IMR-90 (cell line): Measurements from ENCODE around the gene ABHD6. TPM values are rescaled to one million over a fixed set of nuclear protein-coding genes. Genes with fewer than 3 reads are reported as not detected.

Experiments
- ATAC-seq: fragments of 200-7000 bp; cut with Tn5 transposase; 2 replicates; pipeline ENCODE4 v1.9.1; 2020; ENCODE audit warnings: low read depth, mild to moderate bottlenecking, moderate library complexity
- BruUV-seq: library from RNA; stranded (reverse); fragments of 400-500 nt; replicated peaks from 2 replicates; lab custom pipeline; 2021; lab: Mats Ljungman, UMichigan
- CTCF ChIA-PET: fragments of 300-600 bp; formaldehyde crosslinking; extraction: SDS; loops from one replicate; lab custom pipeline; 2021; ENCODE audit warnings: antibody characterized with exemption; lab: Yijun Ruan, JAX
- POLR2A ChIA-PET: fragments of 300-600 bp; sonication (Branson Sonifier 250); formaldehyde crosslinking; loops from one replicate; lab custom pipeline; 2022; ENCODE audit warnings: antibody characterized with exemption; ENCODE audit not compliant: unreplicated experiment; lab: Charles Lee
- DNase-seq: peaks from one replicate; pipeline ENCODE4 v3.0.0; 2013
- H2AFZ ChIP-seq: replicated peaks from 2 replicates; pipeline ENCODE3; 2013; ENCODE audit warnings: low read length, mild to moderate bottlenecking; ENCODE audit not compliant: poor library complexity
- H2AK5ac ChIP-seq: 2 replicates; pipeline ENCODE4 v1.6.1; 2013; ENCODE audit warnings: low read depth, low read length, inconsistent platforms
- H2AK9ac ChIP-seq: replicated peaks from 2 replicates; pipeline ENCODE3; 2013; ENCODE audit warnings: mild to moderate bottlenecking, low read depth, low read length, moderate library complexity; ENCODE audit not compliant: poor library complexity
- H2BK120ac ChIP-seq: 2 replicates; pipeline ENCODE4 v1.6.1; 2013; ENCODE audit warnings: low read depth, low read length, inconsistent platforms
- H2BK15ac ChIP-seq: 3 replicates; pipeline ENCODE4 v1.6.1; 2013; ENCODE audit warnings: low read depth, low read length, inconsistent platforms
- H2BK20ac ChIP-seq: 2 replicates; pipeline ENCODE4 v1.6.1; 2013; ENCODE audit warnings: low read depth, mild to moderate bottlenecking, inconsistent platforms, low read length, moderate library complexity
- H2BK5ac ChIP-seq: 2 replicates; pipeline ENCODE4 v1.6.1; 2013; ENCODE audit warnings: mild to moderate bottlenecking, low read depth, low read length, inconsistent platforms; ENCODE audit not compliant: poor library complexity, severe bottlenecking
- H3K14ac ChIP-seq: replicated peaks from 2 replicates; pipeline ENCODE4 v1.6.1; 2013; ENCODE audit warnings: low read depth, low read length, inconsistent platforms
- H3K18ac ChIP-seq: 2 replicates; pipeline ENCODE4 v1.6.1; 2013; ENCODE audit warnings: low read depth, low read length, control low read depth
- H3K23ac ChIP-seq: 2 replicates; pipeline ENCODE4 v1.6.1; 2013; ENCODE audit warnings: low read depth, low read length, inconsistent platforms
- H3K27ac ChIP-seq: 2 replicates; pipeline ENCODE4 v1.5.1; 2013; ENCODE audit warnings: mild to moderate bottlenecking, control low read depth, low read length; ENCODE audit not compliant: insufficient read depth
- H3K27me3 ChIP-seq: 2 replicates; pipeline ENCODE4 v1.6.1; 2013; ENCODE audit warnings: low read length; ENCODE audit not compliant: control insufficient read depth, insufficient read depth
- H3K36me3 ChIP-seq: 2 replicates; pipeline ENCODE4 v1.6.1; 2013; ENCODE audit warnings: low read length, mixed read lengths; ENCODE audit not compliant: control insufficient read depth, insufficient read depth
- H3K4ac ChIP-seq: 2 replicates; pipeline ENCODE4 v1.6.1; 2013; ENCODE audit warnings: low read depth, low read length, inconsistent platforms
- H3K4me1 ChIP-seq: 2 replicates; pipeline ENCODE4 v1.6.1; 2013; ENCODE audit warnings: low read length, mixed read lengths; ENCODE audit not compliant: control insufficient read depth, insufficient read depth
- H3K4me2 ChIP-seq: 2 replicates; pipeline ENCODE4 v1.6.1; 2013; ENCODE audit warnings: low read depth, mild to moderate bottlenecking, control low read depth, low read length, moderate library complexity
- H3K4me3 ChIP-seq: 2 replicates; pipeline ENCODE4 v1.5.1; 2013; ENCODE audit warnings: low read depth, mild to moderate bottlenecking, control low read depth, low read length, moderate library complexity; ENCODE audit not compliant: insufficient read depth
- H3K56ac ChIP-seq: 2 replicates; pipeline ENCODE4 v1.6.1; 2013; ENCODE audit warnings: low read length, inconsistent platforms; ENCODE audit not compliant: insufficient read depth; ENCODE audit errors: extremely low read depth
- H3K79me1 ChIP-seq, 2 experiments: 2 replicates each; pipeline ENCODE4 v1.6.1; 2013; ENCODE audit warnings: low read length in 2 of 2, inconsistent platforms in 1 of 2, low read depth in 1 of 2
- H3K9ac ChIP-seq: 2 replicates; pipeline ENCODE4 v1.6.1; 2013; ENCODE audit warnings: low read depth, low read length, control low read depth
- H3K9me1 ChIP-seq: 2 replicates; pipeline ENCODE4 v1.6.1; 2013; ENCODE audit warnings: low read length, inconsistent platforms; ENCODE audit not compliant: insufficient read depth
- H3K9me3 ChIP-seq: 2 replicates; pipeline ENCODE4 v1.6.1; 2013; ENCODE audit warnings: low read length; ENCODE audit not compliant: control insufficient read depth, insufficient read depth
- H4K20me1 ChIP-seq: 2 replicates; pipeline ENCODE4 v1.6.1; 2013; ENCODE audit warnings: low read length, inconsistent platforms; ENCODE audit not compliant: insufficient read depth
- H4K5ac ChIP-seq: 2 replicates; pipeline ENCODE4 v1.6.1; 2013; ENCODE audit warnings: mild to moderate bottlenecking, low read depth, low read length, control low read depth
- H4K8ac ChIP-seq, 2 experiments: 2 replicates each; pipeline ENCODE4 v1.6.1; 2013; ENCODE audit warnings: low read depth in 2 of 2, low read length in 2 of 2, control low read depth in 1 of 2, inconsistent platforms in 1 of 2
- H4K91ac ChIP-seq: 2 replicates; pipeline ENCODE4 v1.6.1; 2013; ENCODE audit warnings: low read depth, low read length, inconsistent platforms; ENCODE audit not compliant: insufficient read depth
- FOS ChIP-seq: fragments of 150-350 bp; IDR thresholded peaks from 2 replicates; pipeline ENCODE4 v1.6.1; 2016; ENCODE audit warnings: low read depth, low read length
- NFE2L2 ChIP-seq: fragments of 150-350 bp; IDR thresholded peaks from 2 replicates; pipeline ENCODE4 v1.6.1; 2016; ENCODE audit warnings: low read depth, mild to moderate bottlenecking, low read length
- RCOR1 ChIP-seq: IDR thresholded peaks from 2 replicates; pipeline ENCODE4 v1.6.1; 2012; ENCODE audit warnings: mild to moderate bottlenecking, low read length, improper control_type of control experiment; ENCODE audit not compliant: insufficient replicate concordance
- SMC3 ChIP-seq: fragments of 150-350 bp; IDR thresholded peaks from 2 replicates; pipeline ENCODE4 v1.6.1; 2016; ENCODE audit warnings: low read depth, mild to moderate bottlenecking, antibody characterized with exemption, low read length, moderate library complexity
- WGBS, 2 experiments: methylation state at CpG; one replicate each; pipeline versions ENCODE4 v1.1.5 to v1.1.7; 2013; ENCODE audit warnings: missing lambda C conversion rate in 2 of 2; ENCODE audit not compliant: insufficient read length in 1 of 2; ENCODE audit errors: extremely low coverage in 2 of 2; 5-methylcytosine and 5-hydroxymethylcytosine counted together
- dilution Hi-C: fragments of 300-500 bp; cut with HindIII; formaldehyde crosslinking; loops from one replicate; pipeline ENCODE4 v1.14.3; 2018; ENCODE audit warnings: low sequenced_read_pairs; ENCODE audit not compliant: unreplicated experiment
- in situ Hi-C: fragments of 300-500 bp; cut with MboI; formaldehyde crosslinking; loops from 3 replicates; pipeline ENCODE4 v1.14.3; 2019; ENCODE audit warnings: low sequenced_read_pairs, inconsistent platforms, mixed read lengths
- intact Hi-C: fragments of 100-400 bp; cut with micrococcal nuclease; formaldehyde crosslinking; loops from 2 replicates; pipeline ENCODE4 v1.10.0; 2022
- polyA plus RNA-seq, 3 experiments: library from polyadenylated mRNA; depleted of rRNA; stranded (reverse); fragments of >200 nt; gene quantifications; 2 replicates each; pipeline ENCODE4 v1.2.3, GENCODE V29; 2012; ENCODE audit warnings: low replicate concordance in 1 of 3
- total RNA-seq: library from RNA; depleted of rRNA; stranded (reverse); fragments of >200 nt; gene quantifications from 2 replicates; pipeline ENCODE4 v1.2.3, GENCODE V29; 2012

ABHD6 gene
- total and polyA plus RNA-seq, 2 of the 4 experiments (the other 2 are of a cell fraction), result 5.0 to 5.6 TPM

DNA sequence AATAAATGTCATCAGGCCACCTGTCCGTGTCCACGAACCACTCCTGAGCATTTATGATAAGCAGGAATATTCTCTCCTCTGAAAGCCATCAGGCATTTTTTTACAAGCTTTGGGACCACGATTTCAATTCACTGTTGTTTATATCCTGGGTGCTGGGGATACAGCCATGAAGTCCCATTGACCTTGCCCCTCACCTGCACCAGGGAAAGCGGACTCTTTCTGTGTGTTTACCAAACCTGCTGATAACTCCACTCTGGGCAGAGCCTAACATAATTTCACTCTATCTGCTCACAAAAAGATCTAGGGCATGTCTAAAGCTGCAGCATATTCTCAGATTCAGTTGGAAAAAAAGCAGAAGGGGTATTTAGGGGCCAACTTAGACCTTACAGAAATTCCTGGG, 31.6 kb upstream of the ABHD6 start:
- Histone ChIP-seq H2BK120ac (no peak overlapping the region), H2BK20ac (no peak overlapping the region), H3K79me1 (no peaks in the 10 kb centered on the region), H4K91ac (no peak overlapping the region), H3K9me1 (no peaks in the 10 kb centered on the region), H4K5ac (no peak overlapping the region), H3K18ac (no peak overlapping the region), H3K23ac (no peak overlapping the region), H3K4me2 (no peak overlapping the region), H3K4ac (no peak overlapping the region), H3K4me3 (no peak overlapping the region), H3K27ac (no peak overlapping the region), H4K20me1 (no peaks in the 10 kb centered on the region), H3K56ac (no peak overlapping the region), H2BK15ac (no peak overlapping the region), H2AK9ac (no peak overlapping the region), H3K9me3 (peaks cover 2% of the 10 kb centered on the region; the same call in 1 of the 2 replicates), H3K36me3 (no peaks in the 10 kb centered on the region), H3K4me1 (peaks cover under 1% of the 10 kb centered on the region), H3K14ac (no peak overlapping the region), H3K9ac (no peak overlapping the region), H2AFZ (no peak overlapping the region), H2AK5ac (no peak overlapping the region), H2BK5ac (no peak overlapping the region), H4K8ac (no peak overlapping the region), H3K27me3 (peaks cover 32% of the 10 kb centered on the region)
- no peak for TF ChIP-seq NFE2L2
- TF ChIP-seq FOS, result no peak
- TF ChIP-seq RCOR1, result no peak
- no peak for TF ChIP-seq SMC3
- intact Hi-C loops (no loop called here), in situ Hi-C loops (no loop called here), dilution Hi-C loops (no loop called here)
- ChIA-PET CTCF (interaction anchor here (1.2 kb wide), 1 partner anchor 28 kb away, joined by 4 read pairs; no protein-coding TSS in a partner anchor), POLR2A (no interaction called here)
- 100% methylated on average over 2 of the region's 4 CpGs; no CpG with 5 or more reads in 1 of the 2 experiments for WGBS, 2 experiments
- no TSS peak for BruUV-seq
- no peak for DNase-seq
- no peak for ATAC-seq
